ENCODE measurements around the gene NRF1. TPM values are rescaled to one million over a fixed set of nuclear protein-coding genes. Genes with fewer than 3 reads are reported as not detected.

The NRF1 gene
- total RNA-seq, 2 donors from 2014 or later: 13.4 to 15.7 TPM

DNA sequence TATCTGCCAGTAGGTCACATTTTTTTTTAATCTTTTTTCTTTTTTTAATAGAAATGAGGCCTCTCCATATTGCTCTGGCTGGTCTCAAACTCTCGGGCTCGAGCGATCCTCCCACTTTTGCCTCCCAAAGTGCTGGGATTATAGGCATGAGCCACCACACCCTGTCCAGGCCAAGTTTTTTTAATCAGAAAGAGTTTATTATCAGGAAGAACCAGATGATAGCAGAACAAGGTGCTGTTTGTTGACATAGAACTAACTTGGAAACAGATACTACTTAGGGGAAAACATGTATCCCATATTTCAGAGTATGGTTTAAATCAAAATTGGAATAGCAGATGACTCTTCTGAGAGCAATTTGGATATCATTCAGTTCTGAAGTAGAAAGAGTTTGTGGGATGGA lies 118.6 kb downstream of the NRF1 start:
- Histone ChIP-seq H3K9me3 (no peaks in the 10 kb centered on the region), H3K27ac (no peak overlapping the region), H3K4me3 (no peak overlapping the region), H3K9ac (ENCODE audit: low read depth in 2 of 2, low read length in 2 of 2) (no peak overlapping the region), H3K27me3 (no peaks in the 10 kb centered on the region), H3K36me3 (no peaks in the 10 kb centered on the region), H3K4me1 (no peaks in the 10 kb centered on the region)
- TF ChIP-seq, protein P1, sequence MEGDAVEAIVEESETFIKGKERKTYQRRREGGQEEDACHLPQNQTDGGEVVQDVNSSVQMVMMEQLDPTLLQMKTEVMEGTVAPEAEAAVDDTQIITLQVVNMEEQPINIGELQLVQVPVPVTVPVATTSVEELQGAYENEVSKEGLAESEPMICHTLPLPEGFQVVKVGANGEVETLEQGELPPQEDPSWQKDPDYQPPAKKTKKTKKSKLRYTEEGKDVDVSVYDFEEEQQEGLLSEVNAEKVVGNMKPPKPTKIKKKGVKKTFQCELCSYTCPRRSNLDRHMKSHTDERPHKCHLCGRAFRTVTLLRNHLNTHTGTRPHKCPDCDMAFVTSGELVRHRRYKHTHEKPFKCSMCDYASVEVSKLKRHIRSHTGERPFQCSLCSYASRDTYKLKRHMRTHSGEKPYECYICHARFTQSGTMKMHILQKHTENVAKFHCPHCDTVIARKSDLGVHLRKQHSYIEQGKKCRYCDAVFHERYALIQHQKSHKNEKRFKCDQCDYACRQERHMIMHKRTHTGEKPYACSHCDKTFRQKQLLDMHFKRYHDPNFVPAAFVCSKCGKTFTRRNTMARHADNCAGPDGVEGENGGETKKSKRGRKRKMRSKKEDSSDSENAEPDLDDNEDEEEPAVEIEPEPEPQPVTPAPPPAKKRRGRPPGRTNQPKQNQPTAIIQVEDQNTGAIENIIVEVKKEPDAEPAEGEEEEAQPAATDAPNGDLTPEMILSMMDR (IDR thresholded peaks at IDR 0.05): no peak
- DNase-seq: no peak
- intact Hi-C loops (cut with DNase I): no loop called here

DNA sequence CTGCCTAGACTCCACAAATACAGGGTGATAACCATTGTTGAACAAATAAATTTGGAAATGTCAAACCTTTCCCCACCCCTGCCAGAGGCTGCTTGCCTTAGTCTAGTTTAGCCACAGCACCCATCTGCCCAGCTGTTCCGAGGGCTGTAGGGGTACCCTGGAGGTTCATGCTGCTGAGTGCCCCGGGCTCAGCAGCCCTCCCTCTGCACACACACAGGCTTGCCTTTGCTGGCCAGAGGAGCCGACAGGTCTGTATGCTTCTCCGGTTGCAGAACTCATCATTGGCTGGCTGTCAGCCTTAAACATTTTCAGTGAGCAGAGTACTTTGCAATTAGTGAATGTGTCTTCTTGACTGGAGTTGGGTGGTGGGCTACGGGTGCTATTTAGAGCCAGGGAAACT lies 122.9 kb downstream of the NRF1 start:
- Histone ChIP-seq H3K27me3 (no peaks in the 10 kb centered on the region), H3K9me3 (no peaks in the 10 kb centered on the region), H3K9ac (ENCODE audit: low read depth in 2 of 2, low read length in 2 of 2) (no peak overlapping the region), H3K4me3 (no peak overlapping the region), H3K36me3 (no peaks in the 10 kb centered on the region), H3K27ac (no peak overlapping the region), H3K4me1 (no peaks in the 10 kb centered on the region)
- no peak for DNase-seq
- TF ChIP-seq, protein P1 (IDR thresholded peaks at IDR 0.05): no peak
- intact Hi-C loops (cut with DNase I): no loop called here

DNA sequence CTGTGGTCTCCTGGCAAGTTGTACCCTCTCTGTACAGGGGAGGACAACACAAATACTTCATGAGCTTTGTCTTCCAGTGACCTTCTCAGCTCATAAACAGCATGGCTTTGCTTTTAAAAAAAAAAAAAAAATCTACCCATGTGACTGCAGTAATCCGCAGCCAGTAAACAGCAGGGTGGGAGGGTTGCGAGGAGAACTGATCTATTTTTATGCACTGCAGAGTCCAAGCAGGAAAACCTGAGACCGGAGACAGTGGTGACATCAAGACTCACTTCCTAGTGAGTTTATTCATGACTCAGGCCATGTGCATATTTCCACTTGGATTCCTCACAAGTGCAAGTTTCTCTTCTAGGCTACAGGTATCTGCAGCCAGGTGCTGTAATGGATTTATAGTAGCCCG lies 127.9 kb downstream of the NRF1 start:
- no peak for DNase-seq
- intact Hi-C loops (cut with DNase I): no loop called here
- Histone ChIP-seq H3K9ac (ENCODE audit: low read depth in 2 of 2, low read length in 2 of 2) (no peak overlapping the region), H3K4me3 (no peak overlapping the region), H3K4me1 (no peaks in the 10 kb centered on the region), H3K27ac (no peak overlapping the region), H3K27me3 (no peaks in the 10 kb centered on the region), H3K36me3 (no peaks in the 10 kb centered on the region), H3K9me3 (no peaks in the 10 kb centered on the region)
- TF ChIP-seq, protein P1 (IDR thresholded peaks at IDR 0.05): no peak

DNA sequence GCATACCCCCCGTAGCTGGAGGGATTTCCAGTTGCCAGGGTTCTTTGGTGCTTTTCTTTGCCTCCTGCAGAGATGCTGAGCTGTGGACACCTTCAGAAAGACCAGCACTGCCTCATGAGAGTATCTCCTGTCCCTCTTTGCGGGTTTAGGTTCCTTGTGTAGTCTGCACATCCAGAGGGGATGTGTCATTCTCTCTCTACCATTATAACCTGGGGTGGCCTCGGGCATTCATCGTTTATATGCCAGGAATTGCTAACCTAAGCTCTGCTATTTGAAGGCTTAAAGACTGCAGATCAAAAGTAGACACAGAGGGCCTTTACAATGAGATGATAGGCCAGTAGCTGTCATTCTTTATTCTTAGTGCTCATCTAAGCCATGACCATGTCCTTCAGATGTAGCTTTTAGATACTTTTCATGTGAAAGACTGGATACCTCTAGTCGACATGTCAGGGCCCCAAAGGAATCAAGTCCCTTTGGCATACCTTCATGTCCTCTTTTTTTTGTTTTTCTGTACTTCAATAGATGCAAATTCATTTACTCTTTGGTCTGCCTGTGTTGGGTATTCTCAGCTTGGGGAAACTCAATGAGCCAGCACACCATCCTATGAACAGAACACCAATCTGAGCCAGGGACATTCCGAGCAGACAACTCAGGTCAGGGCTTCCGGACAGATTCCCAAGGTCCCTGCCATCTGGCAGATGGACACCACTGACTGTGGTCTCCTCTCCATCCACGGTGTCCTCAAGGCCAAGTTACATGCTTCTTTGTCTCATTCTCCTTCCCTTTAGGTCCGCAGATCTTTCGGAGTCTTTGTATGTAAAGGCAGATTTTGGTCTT lies 129.3 kb downstream of the NRF1 start:
- no peaks in the 10 kb centered on the region for H3K36me3 ChIP-seq
- H3K27ac ChIP-seq: no peak overlapping the region

DNA sequence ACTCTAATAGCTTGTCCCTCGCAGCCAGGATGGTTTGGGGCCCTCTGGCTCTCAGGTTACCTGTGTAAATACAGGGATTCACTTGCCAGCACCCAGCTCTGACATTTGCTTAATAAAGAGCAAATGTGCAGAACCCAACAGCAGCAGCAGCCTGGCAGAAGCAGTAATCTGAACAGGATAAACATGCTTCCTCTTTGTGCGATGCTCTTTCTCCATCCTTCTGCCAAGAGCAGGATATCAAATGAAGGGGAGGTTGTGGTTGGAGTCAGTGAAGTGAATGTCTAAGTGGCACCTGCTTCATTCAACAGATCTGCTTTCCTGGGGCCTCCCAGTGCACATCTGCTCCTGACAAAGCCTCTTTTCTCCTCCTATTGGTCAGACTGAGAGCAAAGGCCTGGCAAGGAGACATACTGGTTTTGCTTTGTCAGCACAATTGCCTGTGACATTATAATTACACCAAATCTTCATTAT lies 130.3 kb downstream of the NRF1 start:
- Histone ChIP-seq H3K4me3 (no peak overlapping the region), H3K27ac (no peak overlapping the region), H3K4me1 (no peaks in the 10 kb centered on the region), H3K9ac (ENCODE audit: low read depth in 2 of 2, low read length in 2 of 2) (no peak overlapping the region), H3K36me3 (no peaks in the 10 kb centered on the region), H3K9me3 (no peaks in the 10 kb centered on the region), H3K27me3 (no peaks in the 10 kb centered on the region)
- TF ChIP-seq, protein P1 (IDR thresholded peaks at IDR 0.05): no peak
- intact Hi-C loops (cut with DNase I): no loop called here
- no peak for DNase-seq

More for the DNA sequence above, 129.3 kb downstream of the NRF1 start:
- Histone ChIP-seq H3K4me1 (no peaks in the 10 kb centered on the region), H3K4me3 (no peak overlapping the region), H3K9me3 (no peaks in the 10 kb centered on the region), H3K9ac (ENCODE audit: low read depth in 2 of 2, low read length in 2 of 2) (no peak overlapping the region), H3K27me3 (no peaks in the 10 kb centered on the region)
- intact Hi-C loops (cut with DNase I): no loop called here
- TF ChIP-seq, protein P1 (IDR thresholded peaks at IDR 0.05): no peak
- no peak for DNase-seq

Measured in colonic mucosa (tissue), 4 donors.